ENCODE measurements around the gene ZNF385C.
A peak's percentile ranks its signal among the peaks of the same experiment; 100 is the strongest.

ZNF385C gene

GRCh38 chr17:42126836-42127235 is 28.6 kb upstream of the ZNF385C start:
- no peak for DNase-seq

DNA sequence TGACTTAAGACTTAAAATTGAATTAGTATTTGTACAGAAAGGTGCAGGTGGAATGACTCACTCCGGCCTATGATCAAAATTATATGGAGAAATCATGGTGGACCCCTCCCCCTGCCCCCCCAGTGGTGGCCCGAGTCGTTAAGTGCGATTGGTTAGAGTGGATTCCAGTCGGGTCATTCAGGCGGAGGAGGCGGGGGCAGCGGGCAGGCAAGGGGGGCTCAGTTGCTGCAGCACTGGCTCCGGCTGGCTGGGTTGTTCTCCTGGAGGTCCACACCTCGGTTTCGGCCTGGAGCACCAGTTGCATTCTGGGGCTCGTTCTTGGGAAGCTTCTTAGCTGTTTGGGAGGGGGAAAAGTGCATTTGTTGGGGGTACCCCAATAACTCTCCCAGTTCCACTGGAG is 27.3 kb upstream of the ZNF385C start:
- no peak for DNase-seq

- no peak for DNase-seq
Measured at GRCh38 chr17:42124256-42124655, 26.0 kb upstream of the ZNF385C start.

DNA sequence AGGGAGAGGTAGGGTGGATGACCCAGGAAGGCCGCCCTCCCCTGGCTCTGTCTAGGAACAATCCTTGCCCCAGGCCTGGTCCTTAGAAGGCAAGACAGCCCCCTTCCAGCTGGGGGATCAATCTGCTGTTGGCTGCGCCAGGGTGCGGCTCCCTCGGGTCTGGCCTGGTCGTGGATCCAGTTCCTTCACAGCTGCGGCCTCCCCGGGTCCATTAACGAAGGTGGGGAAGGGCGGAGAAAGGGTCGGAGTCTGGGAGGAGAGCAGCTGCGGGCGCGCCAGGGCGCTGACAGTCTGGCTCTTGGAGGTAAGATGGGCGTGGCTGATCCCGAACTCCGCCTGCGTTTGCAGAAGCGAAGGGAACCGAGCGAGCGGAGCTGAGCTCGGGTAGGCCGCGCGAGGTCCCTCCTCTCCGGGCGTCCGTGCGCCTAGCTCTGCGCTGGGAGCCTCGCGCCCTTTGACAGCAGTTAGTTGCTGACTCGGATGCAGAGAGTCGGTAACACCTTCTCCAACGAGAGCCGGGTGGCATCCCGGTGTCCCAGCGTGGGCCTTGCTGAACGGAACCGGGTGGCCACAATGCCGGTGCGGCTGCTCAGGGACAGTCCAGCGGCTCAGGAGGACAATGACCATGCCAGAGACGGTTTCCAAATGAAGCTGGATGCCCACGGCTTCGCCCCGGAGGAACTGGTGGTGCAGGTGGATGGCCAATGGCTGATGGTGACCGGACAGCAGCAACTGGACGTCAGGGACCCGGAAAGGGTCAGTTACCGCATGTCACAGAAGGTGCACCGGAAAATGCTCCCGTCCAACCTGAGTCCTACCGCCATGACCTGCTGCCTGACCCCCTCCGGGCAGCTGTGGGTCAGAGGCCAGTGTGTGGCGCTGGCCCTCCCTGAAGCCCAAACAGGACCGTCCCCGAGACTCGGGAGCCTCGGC is 24.4 kb upstream of the ZNF385C start, which contains the start of gene HSPB9:
Gene HSPB9, plus strand, starts transcription at position 434 of the 933 bp plus-strand sequence. Its CDS starts 47 bp downstream, at position 481.
- DNase-seq, result peak in 2 of 51 donors; percentile 13 to 21

DNA sequence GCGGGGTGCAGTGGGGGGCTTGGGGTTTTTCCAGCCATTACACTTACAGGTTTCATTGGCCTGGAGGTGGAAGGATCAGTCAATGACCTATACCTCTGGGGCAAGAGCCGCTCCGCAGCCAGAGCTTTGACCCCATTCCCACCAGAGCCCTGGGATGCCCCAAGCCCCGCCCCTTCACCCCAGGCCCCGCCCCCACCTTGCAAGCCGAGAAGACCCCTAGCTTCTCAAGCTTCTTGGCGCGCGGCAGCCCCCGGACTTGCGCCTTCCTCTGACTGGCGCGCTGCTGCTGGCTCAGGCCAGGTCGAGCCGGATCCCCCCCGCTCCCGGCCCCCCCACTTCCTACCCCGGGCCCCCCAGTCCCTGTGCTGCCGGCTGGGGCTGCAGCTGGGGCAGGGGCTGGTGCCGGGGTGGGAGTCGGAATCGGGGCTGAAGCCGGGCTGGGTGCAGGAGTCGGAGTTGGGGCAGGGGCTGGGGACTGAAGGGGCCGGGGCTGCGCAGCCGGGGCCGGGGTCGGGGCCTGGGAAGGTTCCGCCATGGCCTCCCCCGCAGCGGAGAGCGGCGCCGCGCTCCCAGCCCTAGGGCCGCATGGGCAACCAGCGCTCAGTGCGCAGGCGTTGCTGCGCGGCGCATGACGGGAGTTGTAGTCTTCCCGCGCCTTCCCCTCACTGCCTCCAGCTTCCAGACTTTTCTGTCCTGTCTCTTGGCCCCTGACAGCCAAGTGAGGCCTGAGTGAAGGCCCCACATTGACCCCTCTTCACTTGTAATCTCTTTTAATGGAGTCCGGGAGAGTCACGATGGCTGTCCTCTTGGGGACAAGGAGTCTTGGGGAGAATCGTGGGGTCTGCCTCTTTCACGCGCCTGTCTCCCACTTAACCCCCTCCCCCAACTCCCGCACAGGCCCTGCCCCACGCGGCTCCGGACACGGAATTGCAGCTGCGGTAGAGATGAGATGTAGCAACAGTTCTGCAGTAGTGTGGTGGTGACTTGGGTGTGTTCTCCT is 22.8 kb upstream of the ZNF385C start, which contains the start of gene KAT2A:
Gene KAT2A, minus strand, starts transcription at position 598 of the 1,000 bp plus-strand sequence. Its CDS starts 63 bp downstream, at position 535.
- DNase-seq, result peak; percentile 20 to 87 (median 73)

GRCh38 chr17:42120161-42120769 is 22.0 kb upstream of the ZNF385C start:
- no peak for DNase-seq

DNA sequence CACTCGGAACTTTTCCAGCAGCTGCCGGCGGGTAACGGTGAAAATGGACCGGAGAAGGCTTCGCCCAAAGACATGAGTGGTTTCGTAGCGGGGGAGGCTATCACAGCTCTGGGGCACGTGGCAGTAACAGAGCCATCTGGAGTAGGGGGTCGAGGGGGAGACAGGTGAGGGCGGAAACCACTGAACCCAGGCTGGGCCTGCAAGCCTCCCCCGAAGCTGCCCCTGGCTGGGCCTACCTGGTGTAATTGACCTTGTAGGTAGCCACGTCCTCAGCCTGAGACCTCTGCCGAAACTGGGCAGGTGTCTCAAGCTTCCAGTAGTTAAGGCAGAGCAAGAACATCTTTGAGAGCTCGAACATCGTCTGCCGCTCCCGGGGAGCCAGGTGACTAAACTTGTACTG is 21.0 kb upstream of the ZNF385C start:
- DNase-seq, result no peak

- no peak for DNase-seq
Measured at GRCh38 chr17:42118545-42118944, 20.3 kb upstream of the ZNF385C start.

DNA sequence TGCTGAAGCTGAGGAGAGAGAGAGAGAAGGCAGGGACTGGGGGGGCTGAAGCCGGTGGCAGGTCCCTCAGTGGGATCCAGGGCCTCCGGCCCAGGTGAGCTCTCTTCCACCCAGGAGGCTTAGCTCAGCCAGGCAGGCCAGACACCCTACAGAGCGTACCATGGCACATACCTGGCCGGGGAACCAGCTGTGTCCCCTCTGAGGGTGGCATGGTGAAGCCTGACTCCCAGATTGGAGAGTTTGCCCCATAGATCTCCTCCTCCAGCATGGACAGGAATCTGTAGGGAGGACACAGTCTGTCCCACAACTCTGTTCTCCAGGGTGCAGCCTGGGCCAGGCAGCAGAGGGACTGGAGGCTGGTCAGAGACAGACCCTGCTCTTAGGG is 19.8 kb upstream of the ZNF385C start:
- DNase-seq, result no peak

- no peak for DNase-seq
Measured at GRCh38 chr17:42117397-42118125, 19.3 kb upstream of the ZNF385C start.

DNA sequence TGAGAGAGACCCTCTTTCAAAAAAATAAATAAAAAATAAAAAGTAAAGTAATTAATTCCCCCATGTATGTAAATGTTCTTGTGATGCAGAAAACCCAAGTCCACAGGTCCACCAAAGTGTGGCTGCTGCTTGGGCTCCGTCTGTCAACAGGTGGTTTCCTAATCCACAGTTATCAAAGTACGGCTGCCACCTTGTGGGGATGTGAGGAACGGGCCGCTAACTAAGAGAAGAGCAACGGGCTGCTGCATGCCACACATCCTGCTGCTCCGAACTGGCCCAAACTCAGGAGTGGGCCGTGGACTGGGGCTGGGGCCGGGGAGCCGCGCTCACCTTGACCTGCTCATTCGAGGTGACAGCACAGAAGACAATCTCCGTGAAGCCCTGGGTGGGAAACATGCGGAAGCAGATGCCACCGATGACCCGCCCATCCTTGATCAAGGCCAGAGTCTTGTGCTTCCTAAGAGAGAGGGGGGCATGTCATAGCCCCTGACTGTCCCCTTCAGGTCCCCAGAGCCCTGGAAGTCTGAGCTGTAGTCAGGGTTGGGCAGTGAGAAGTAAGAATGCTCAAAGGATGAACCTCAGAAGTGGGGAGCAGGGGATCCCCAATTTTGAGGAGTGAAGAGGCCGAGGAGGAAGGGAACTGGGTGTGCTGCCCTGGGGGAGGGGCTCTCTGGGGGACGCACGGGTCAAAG is 18.6 kb upstream of the ZNF385C start:
- peak in 45 of 51 donors; percentile 12 to 81 (median 46) for DNase-seq

DNA sequence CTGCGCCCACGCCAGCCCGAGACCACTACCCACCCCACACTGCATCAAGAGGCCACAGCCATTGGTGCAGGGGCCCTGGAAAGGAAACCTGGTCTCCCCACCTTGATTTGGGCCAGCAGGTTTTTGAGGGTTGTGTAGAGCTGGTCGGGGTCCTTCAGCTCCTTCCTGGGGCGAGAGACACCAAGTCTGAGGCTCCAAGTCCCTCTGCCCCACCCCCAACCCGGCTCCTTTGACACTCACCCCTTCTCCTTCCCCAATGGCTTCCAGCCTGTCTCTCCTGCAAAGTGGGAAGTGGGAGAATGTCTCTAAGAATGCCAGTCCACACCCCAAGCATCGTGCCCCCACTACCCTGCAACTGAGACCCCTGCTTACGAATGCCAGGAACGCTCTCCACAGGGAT is 15.8 kb upstream of the ZNF385C start:
- no peak for DNase-seq

DNA sequence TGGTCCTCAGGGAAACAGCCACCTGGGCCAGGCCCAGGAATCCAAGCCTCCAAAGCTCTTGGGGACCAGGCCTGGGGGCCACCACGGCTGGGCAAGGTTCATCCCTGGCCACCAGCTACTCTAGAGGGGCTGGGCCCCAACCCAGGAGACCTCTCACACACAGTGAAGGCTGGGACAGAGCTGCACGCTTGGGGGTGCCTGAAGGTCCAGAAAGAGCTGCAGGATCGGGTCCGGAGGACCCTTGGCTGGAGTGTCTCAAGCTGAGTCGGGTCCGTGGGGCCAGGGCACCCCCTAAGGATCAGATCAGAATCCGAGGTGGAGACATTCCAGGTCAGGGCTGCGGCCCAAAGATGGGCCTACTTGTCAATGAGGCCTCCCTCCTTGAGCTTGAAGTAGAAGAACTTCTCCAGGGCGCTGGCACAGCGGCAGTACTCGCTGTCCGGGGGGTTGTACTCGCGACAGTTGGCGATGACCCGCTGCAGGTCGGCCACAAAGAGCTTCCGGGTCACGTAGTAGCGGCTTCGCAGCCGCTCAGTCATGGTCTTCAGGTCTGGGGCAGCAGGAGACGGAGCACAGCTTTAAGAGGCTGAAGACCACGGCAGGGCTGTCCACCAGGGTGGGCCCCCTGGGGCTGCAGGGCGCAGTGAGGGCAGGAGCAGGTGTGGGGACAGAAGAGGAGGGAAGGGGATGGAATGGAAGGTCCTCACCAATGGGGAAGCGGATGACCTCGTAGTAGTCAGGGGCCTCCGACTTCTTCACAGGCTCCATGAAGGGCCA is 15.2 kb upstream of the ZNF385C start:
- no peak for DNase-seq

GRCh38 chr17:42112552-42113176 is 14.4 kb upstream of the ZNF385C start, which contains the start of gene DHX58:
Gene DHX58, minus strand, starts transcription at chr17:42112714. Its CDS starts 822 bp downstream, at chr17:42111892.
- peak in 43 of 51 donors; percentile 22 to 74 (median 49) for DNase-seq

DNA sequence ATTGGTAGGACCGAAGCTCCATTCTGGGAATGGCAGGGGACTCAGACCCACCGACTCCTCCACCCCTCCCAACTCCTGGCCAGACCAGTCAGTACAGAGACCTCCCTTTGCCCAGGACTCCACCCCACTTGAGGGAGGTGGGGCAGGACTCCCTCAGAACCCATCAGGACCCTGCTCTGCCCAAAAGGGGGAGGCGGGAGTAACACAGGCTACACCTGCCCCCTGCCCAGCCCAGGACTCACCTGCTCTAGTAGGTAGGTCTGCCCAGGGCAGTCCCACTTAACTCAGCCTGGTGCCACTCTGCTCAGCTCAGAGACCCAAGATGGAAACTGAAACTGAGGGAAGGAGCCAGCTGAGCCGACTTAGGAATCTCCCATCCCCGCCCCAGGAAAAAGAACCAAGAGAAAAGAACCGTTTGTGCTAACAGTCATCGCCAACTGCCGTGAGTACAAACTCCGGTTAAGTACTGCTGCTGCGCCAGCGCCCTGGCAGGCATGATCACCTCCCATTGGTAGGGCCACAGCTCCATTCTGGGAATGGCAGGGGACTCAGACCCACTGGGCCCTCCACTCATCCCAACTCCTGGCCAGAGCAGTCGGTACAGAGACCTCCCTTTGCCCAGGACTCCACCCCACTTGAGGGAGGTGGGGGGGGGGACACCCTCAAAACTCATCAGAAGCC is 13.7 kb upstream of the ZNF385C start:
- DNase-seq, result peak in 15 of 51 donors; percentile 18 to 74 (median 47)

DNA sequence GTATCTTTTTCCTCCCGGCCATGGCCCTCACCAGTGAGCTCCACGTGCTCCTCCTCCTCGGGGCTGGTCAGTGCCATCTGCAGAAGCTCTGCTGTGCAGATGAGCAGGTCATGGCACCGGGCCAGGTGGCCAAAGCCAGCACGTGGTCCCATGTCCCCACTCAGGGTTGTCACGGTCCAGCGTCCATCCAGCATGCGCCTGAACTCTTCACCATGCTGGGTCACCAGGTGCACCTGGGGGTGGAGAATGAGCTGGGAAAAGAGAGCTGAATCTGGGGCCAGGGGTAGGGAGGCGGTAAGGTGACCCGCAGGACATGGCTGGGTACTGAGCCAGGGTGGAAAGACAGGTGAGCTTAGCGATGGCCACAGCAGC is 13.0 kb upstream of the ZNF385C start:
- no peak for DNase-seq

DNA sequence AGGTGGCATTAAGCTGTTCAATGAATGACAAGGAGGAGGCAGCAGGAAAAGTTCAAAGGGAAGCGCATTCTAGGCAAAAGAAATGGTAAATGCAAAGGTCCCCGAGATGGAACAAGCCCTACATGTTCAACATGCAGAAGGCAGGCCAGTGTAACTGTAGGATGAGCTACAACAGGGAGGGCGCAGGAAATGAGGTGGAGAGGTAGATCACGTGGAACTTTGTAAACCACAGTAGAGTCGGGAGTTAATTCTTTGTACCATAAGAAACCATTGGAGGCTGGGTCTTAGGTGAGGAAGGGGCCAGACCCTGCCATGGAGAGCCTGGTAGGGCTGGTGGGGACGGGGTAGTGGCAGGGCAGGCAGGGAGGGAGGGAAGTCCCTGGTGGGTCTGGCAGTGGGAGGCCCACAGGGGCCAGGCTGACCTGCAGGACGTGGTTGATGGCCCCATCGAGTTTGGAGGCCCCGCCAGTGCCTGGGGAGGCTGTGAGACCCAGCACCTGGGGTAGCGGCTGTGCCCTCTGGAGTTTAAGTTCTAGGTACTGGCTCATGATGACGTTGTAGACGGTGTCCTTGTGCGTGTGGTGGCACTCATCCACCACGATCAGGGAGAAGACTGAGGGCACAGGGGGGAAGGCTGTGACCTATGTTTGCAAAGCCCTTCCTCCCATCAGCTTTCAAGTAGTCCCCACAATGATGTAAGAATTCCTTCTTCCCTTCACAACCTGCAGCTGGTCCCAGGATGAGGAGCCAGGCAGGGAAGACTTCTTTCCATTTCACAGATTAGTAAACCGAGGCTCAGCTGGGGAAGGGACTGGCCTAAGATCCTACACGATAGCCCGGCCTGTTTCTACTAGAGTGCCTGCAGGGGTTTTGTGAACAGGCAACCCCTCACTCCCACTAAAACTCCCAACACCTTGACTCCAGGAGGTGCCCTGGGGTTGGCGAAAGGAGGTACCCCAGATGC is 12.3 kb upstream of the ZNF385C start:
- DNase-seq, result no peak
